ENCODE data around the gene UBXN2A.

DNA sequence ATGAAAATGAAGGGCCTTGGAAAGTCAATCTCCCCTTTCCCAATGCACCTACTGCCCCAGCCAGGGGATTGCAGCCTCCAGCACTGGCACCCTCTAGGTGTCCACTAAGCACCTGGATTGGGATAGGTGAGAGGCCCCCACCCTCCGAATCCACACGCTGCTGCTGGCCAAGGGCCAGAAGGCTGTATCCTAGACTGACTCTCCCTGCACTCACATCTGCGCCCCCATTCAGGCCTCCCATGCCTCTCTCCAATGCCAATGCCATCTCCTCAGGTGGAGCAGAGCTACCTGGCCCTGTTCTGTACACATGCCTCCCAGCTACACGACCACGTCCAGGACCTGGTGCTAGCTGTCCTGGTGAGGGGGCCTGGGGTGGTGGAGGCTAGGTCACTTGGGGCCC is 79.5 kb downstream of the UBXN2A start:
- TF ChIP-seq POLR2A (IDR thresholded peaks at IDR 0.05) (no peak), CTCF (IDR thresholded peaks at IDR 0.05) (no peak)
